ENCODE measurements around the gene C16orf96. TPM values are rescaled to one million over a fixed set of nuclear protein-coding genes. Genes with fewer than 3 reads are reported as not detected.

C16orf96 gene
- total and polyA plus RNA-seq, 2 donors (not counting 1 experiment from before 2014, with no cell fraction given) = 0.31 to 0.79 TPM

- Histone ChIP-seq H3K36me3 (replicated peaks in 1 of 2; ENCODE audit: control extremely low read depth in 1 of 2, control insufficient read depth in 1 of 2, extremely low read depth in 1 of 2, insufficient read depth in 2 of 2, low read length in 1 of 2) (peaks cover 0 to 9% of the 10 kb centered on the region in 2 experiments), H3K4me1 (ENCODE audit: control insufficient read depth in 2 of 2, insufficient read depth in 2 of 2, low read length in 2 of 2) (peaks cover 27 to 38% of the 10 kb centered on the region in 2 donors), H4K20me1 (ENCODE audit: control insufficient read depth, insufficient read depth, low read length, poor library complexity, severe bottlenecking) (peaks cover 11% of the 10 kb centered on the region), H3K4me3 (ENCODE audit: control extremely low read depth in 1 of 5, extremely low read depth in 1 of 5, insufficient read depth in 1 of 5, low read depth in 2 of 5, low read length in 4 of 5) (no peak overlapping the region), H3K27ac (ENCODE audit: low read length in 2 of 2) (no peak overlapping the region), H2AFZ (ENCODE audit: insufficient read depth, low read depth, low read length, poor library complexity, severe bottlenecking) (no peak overlapping the region), H3K27me3 (replicated peaks in 1 of 4; ENCODE audit: control extremely low read depth in 1 of 4, control insufficient read depth in 3 of 4, insufficient read depth in 4 of 4, low read length in 3 of 4) (no peaks in the 10 kb centered on the region), H3K79me2 (ENCODE audit: control insufficient read depth, insufficient read depth, low read length) (peaks cover 46% of the 10 kb centered on the region), H3K4me2 (replicated peaks; ENCODE audit: low read depth, low read length, poor library complexity, severe bottlenecking) (no peak overlapping the region), H3K9ac (ENCODE audit: low read length) (no peak overlapping the region), H3K9me3 (ENCODE audit: control extremely low read depth in 1 of 3, control insufficient read depth in 2 of 3, insufficient read depth in 1 of 3, low read length in 2 of 3) (no peaks in the 10 kb centered on the region)
- 86% methylated on average over 11 of the region's 12 CpGs for WGBS (ENCODE audit: insufficient coverage)
- intact Hi-C loops (cut with micrococcal nuclease) = no loop called here
- CTCF ChIA-PET = interaction anchor here (1.0 to 1.3 kb wide), 3 partner anchors 29 to 32 kb away, joined by 3 to 4 read pairs (median 3); no protein-coding TSS in a partner anchor
- Mint-ChIP-seq H3K4me3 (no peak overlapping the region), H3K27ac (no peak overlapping the region), H3K27me3 (no peaks in the 10 kb centered on the region), H3K9me3 (ENCODE audit: insufficient read depth) (no peaks in the 10 kb centered on the region), H3K4me1 (peaks cover 29% of the 10 kb centered on the region)
- TF ChIP-seq CTCF (IDR thresholded peaks at IDR 0.05) = no peak
- TF ChIP-seq EZH2 (IDR thresholded peaks at IDR 0.05; ENCODE audit: borderline replicate concordance, insufficient read depth, low read depth, low read length, poor library complexity, severe bottlenecking) = no peak
- POLR2A ChIA-PET = no interaction called here
- DNase-seq (no peak), ATAC-seq (ENCODE audit: low read depth) (no peak)
Observed at GRCh38 chr16:4517812-4518680, 38.1 kb upstream of the C16orf96 start.
